Brain microvascular endothelial cell (primary cell): ENCODE measurements around the gene DGKE.

Source experiments
- DNase-seq: peaks from one replicate; pipeline ENCODE4 v3.0.0-alpha.2; 2020
- H3K27ac ChIP-seq: fragments of 250-450 bp; sonication (Bioruptor Pico); 2 replicates; pipeline ENCODE4 v1.5.1; 2020; ENCODE audit warnings: mild to moderate bottlenecking, moderate library complexity
- H3K27me3 ChIP-seq: fragments of 250-450 bp; sonication (Bioruptor Pico); replicated peaks from 2 replicates; pipeline ENCODE4 v1.5.1; 2020; ENCODE audit warnings: mild to moderate bottlenecking
- H3K36me3 ChIP-seq: fragments of 250-450 bp; sonication (Bioruptor Pico); replicated peaks from 2 replicates; pipeline ENCODE4 v1.5.1; 2020; ENCODE audit warnings: mild to moderate bottlenecking
- H3K4me3 ChIP-seq: 2 replicates; pipeline ENCODE4 v1.5.1; 2011; ENCODE audit warnings: low read depth, mild to moderate bottlenecking, control low read depth, low read length, moderate library complexity
- CTCF ChIP-seq: IDR thresholded peaks from 2 replicates; pipeline ENCODE4 v1.5.1; 2011; ENCODE audit warnings: low read depth, mild to moderate bottlenecking, moderate library complexity, low read length, control low read depth, inconsistent platforms; ENCODE audit errors: missing control alignments
- in situ Hi-C: cut with HindIII; loops from 2 replicates; pipeline ENCODE4 v1.10.0; 2017; ENCODE audit warnings: low sequenced_read_pairs, low pct_ligation_motif_present

DGKE gene

GRCh38 chr17:56913867-56914580 is 80.1 kb downstream of the DGKE start, which contains the start of gene TRIM25:
TRIM25 (minus strand) TSS chr17:56914049; CDS start chr17:56913988, 61 bp downstream.
- Histone ChIP-seq H3K4me3 (peak within 1 kb of the TSS; percentile 95), H3K27ac (peak within 1 kb of the TSS; percentile 60), H3K36me3 (no peaks in the 10 kb centered on the region), H3K27me3 (no peaks in the 10 kb centered on the region)
- peak; percentile 81 for DNase-seq
- no peak for TF ChIP-seq CTCF
- in situ Hi-C loops = no loop called here

GRCh38 chr17:56914581-56915273 is 80.8 kb downstream of the DGKE start:
- DNase-seq = no peak
- Histone ChIP-seq H3K27ac (peak overlapping the region; percentile 60), H3K27me3 (no peaks in the 10 kb centered on the region), H3K36me3 (no peaks in the 10 kb centered on the region), H3K4me3 (peak overlapping the region; percentile 95)
- TF ChIP-seq CTCF = no peak
- in situ Hi-C loops = no loop called here

- no peak overlapping the region for H3K4me3 ChIP-seq
- no peak for TF ChIP-seq CTCF
- no peak for DNase-seq
- H3K27me3 ChIP-seq = no peaks in the 10 kb centered on the region
- no peaks in the 10 kb centered on the region for H3K36me3 ChIP-seq
- in situ Hi-C loops = no loop called here
- H3K27ac ChIP-seq = no peak overlapping the region
These were observed 83.8 kb downstream of the DGKE start for GRCh38 chr17:56917559-56918296.

- in situ Hi-C loops = no loop called here
- no peak for DNase-seq
- H3K36me3 ChIP-seq = no peaks in the 10 kb centered on the region
- no peak overlapping the region for H3K27ac ChIP-seq
- no peak overlapping the region for H3K4me3 ChIP-seq
- no peaks in the 10 kb centered on the region for H3K27me3 ChIP-seq
- no peak for TF ChIP-seq CTCF
These were observed 85.0 kb downstream of the DGKE start for GRCh38 chr17:56918916-56919315.
